ENCODE results near the gene KRTAP5-4.

KRTAP5-4 gene

DNA sequence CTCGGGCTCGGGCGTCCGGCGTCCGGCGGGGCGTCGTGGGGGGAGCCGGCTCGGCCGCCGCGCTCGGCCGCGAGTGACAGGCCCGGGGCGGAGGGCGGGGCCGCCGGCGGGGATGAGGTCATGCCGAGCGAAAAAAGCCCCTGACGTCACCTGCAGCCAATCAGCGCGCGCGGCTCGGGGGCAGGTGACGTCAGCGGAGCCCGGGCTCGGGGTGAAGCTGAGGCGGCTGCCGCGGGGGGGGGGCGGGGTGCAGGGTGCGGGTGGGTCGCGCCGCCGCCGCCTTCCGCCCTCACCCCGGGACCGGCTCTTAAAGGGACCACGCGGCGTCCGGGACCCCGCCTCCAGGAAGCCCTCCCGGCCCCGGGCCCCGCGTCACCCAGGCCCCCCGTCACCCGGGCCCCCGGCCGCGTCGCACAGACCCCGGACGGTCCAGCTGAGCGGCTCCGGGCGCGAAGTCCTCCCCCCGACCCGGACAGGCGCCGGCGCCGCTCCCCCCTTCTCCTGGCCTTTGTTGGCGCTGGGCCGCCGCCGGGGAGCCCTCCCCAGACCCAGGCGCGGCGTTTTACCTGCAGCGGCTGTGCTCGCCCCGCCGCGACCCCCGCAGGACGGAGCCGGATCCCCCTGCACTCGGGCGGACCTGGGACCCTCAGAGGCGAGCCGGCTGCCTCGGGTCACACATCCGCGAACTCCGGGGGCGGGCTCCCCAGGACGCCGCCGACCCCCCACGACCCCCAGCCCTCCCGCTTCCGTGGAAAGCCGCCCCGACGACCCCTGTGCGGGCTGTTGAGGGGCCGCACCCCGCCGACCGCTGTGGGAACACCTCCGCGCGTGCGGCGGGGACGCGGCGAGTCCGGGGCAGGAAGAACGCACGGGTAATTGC is 49.5 kb downstream of the KRTAP5-4 start, which contains the start of gene DUSP8:
Gene DUSP8 (minus strand): TSS at position 75 of the 880 bp plus-strand sequence. CDS start 6,445 bp downstream, outside the sequence.
- no peak within 1 kb of the TSS for H4K91ac ChIP-seq (ENCODE audit: low read depth, low read length, poor library complexity)
- H2BK120ac ChIP-seq (ENCODE audit: low read depth, low read length): no peak within 1 kb of the TSS
- H2BK5ac ChIP-seq (ENCODE audit: low read length): peak within 1 kb of the TSS; percentile 66
- H3K36me3 ChIP-seq (replicated peaks in 1 of 2; ENCODE audit: control insufficient read depth in 2 of 2, insufficient read depth in 2 of 2, low read length in 2 of 2): no peaks in the 10 kb centered on the region
- H3K4me1 ChIP-seq (ENCODE audit: control insufficient read depth in 2 of 2, insufficient read depth in 1 of 2, low read depth in 1 of 2, low read length in 2 of 2): peaks cover 18% of the 10 kb centered on the region in 2 donors
- WGBS, 2 donors (ENCODE audit: extremely low coverage in 2 of 2, insufficient read length in 2 of 2, insufficient replicate concordance in 1 of 2): no CpG with 5 or more reads among the region's 124 CpGs
- H3K27ac ChIP-seq (replicated peaks; ENCODE audit: low read length): no peak within 1 kb of the TSS
- peak within 1 kb of the TSS; percentile 30 to 81 for H3K4me3 ChIP-seq (ENCODE audit: low read length in 2 of 2)
- H4K8ac ChIP-seq (ENCODE audit: low read depth, low read length): no peak within 1 kb of the TSS
- DNase-seq (ENCODE audit: low spot score): peak; percentile 71
- no peaks in the 10 kb centered on the region for H3K9me3 ChIP-seq (replicated peaks in 1 of 2; ENCODE audit: control insufficient read depth in 2 of 2, insufficient read depth in 1 of 2, low read depth in 1 of 2, low read length in 2 of 2)
- H2BK12ac ChIP-seq (ENCODE audit: low read length): no peak within 1 kb of the TSS
- peak within 1 kb of the TSS; percentile 79 for H2AFZ ChIP-seq (ENCODE audit: low read length)
- H3K14ac ChIP-seq (ENCODE audit: low read length): no peak within 1 kb of the TSS
- H2AK5ac ChIP-seq (ENCODE audit: low read depth, low read length): peak within 1 kb of the TSS; percentile 75
- H2BK15ac ChIP-seq (ENCODE audit: low read length): peak within 1 kb of the TSS; percentile 58
- H3K23ac ChIP-seq (ENCODE audit: low read depth, low read length, poor library complexity): peak within 1 kb of the TSS; percentile 55
- H3K9ac ChIP-seq (ENCODE audit: low read depth, low read length, poor library complexity): peak within 1 kb of the TSS; percentile 60
- H3K4ac ChIP-seq (ENCODE audit: low read length): no peak within 1 kb of the TSS
- H3K4me2 ChIP-seq (ENCODE audit: insufficient read depth, low read length, poor library complexity, severe bottlenecking): peak within 1 kb of the TSS; percentile 77
- peak within 1 kb of the TSS; percentile 91 for H3K18ac ChIP-seq (ENCODE audit: low read length)
- peaks cover 20 to 59% (median 37%) of the 10 kb centered on the region in 3 experiments for H3K27me3 ChIP-seq (ENCODE audit: control insufficient read depth in 3 of 3, insufficient read depth in 3 of 3, low read depth in 1 of 3, low read length in 3 of 3)
- peaks cover 2% of the 10 kb centered on the region for H3K79me1 ChIP-seq (ENCODE audit: low read depth, low read length)

DNA sequence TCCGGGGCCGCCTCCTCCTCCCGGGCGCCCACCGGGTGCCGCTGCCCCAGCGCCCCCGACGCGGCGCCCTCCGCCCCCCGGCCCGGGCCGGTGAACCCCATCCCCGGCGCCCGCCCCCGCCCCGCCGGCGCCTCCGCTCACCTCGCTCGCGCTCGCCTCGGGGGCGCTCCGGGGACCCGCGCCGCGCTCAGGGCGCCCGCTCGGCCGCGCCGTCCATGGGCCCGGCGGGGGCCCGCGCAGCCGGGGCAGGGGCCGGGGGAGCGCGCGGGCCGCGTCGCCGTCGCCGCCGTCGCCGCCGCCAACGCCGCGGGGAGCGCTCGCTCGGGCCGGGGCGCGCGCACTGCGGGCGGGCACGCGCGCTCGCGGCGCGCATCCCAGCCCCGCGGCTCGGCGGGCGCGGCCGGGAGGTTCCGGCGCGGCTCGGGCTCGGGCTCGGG is 50.2 kb downstream of the KRTAP5-4 start:
- H3K9ac ChIP-seq (ENCODE audit: low read depth, low read length, poor library complexity): peak overlapping the region; percentile 44
- peak overlapping the region; percentile 77 for H3K4me2 ChIP-seq (ENCODE audit: insufficient read depth, low read length, poor library complexity, severe bottlenecking)

More for the DNA sequence above, 50.2 kb downstream of the KRTAP5-4 start:
- Histone ChIP-seq H2AFZ (ENCODE audit: low read length) (peak overlapping the region; percentile 79), H3K4me1 (ENCODE audit: control insufficient read depth in 2 of 2, insufficient read depth in 1 of 2, low read depth in 1 of 2, low read length in 2 of 2) (peaks cover 18 to 19% of the 10 kb centered on the region in 2 donors), H3K18ac (ENCODE audit: low read length) (peak overlapping the region; percentile 91), H3K4me3 (ENCODE audit: low read length in 2 of 2) (peak overlapping the region; percentile 30 to 81), H2AK5ac (ENCODE audit: low read depth, low read length) (no peak overlapping the region), H3K23ac (ENCODE audit: low read depth, low read length, poor library complexity) (peak overlapping the region; percentile 55), H4K91ac (ENCODE audit: low read depth, low read length, poor library complexity) (no peak overlapping the region), H3K27me3 (ENCODE audit: control insufficient read depth in 3 of 3, insufficient read depth in 3 of 3, low read depth in 1 of 3, low read length in 3 of 3) (peaks cover 20 to 65% (median 37%) of the 10 kb centered on the region in 3 experiments), H3K4ac (ENCODE audit: low read length) (no peak overlapping the region), H3K27ac (replicated peaks; ENCODE audit: low read length) (no peak overlapping the region), H3K14ac (ENCODE audit: low read length) (no peak overlapping the region), H3K9me3 (replicated peaks in 1 of 2; ENCODE audit: control insufficient read depth in 2 of 2, insufficient read depth in 1 of 2, low read depth in 1 of 2, low read length in 2 of 2) (no peaks in the 10 kb centered on the region), H2BK12ac (ENCODE audit: low read length) (no peak overlapping the region), H4K8ac (ENCODE audit: low read depth, low read length) (no peak overlapping the region), H3K79me1 (ENCODE audit: low read depth, low read length) (peaks cover 2% of the 10 kb centered on the region), H2BK120ac (ENCODE audit: low read depth, low read length) (no peak overlapping the region), H2BK15ac (ENCODE audit: low read length) (no peak overlapping the region), H3K36me3 (replicated peaks in 1 of 2; ENCODE audit: control insufficient read depth in 2 of 2, insufficient read depth in 2 of 2, low read length in 2 of 2) (no peaks in the 10 kb centered on the region), H2BK5ac (ENCODE audit: low read length) (no peak overlapping the region)
- no CpG with 5 or more reads among the region's 91 CpGs for WGBS, 2 donors (ENCODE audit: extremely low coverage in 2 of 2, insufficient read length in 2 of 2, insufficient replicate concordance in 1 of 2)
- DNase-seq (ENCODE audit: low spot score): no peak

Measured in neuronal stem cell (in vitro differentiated cells).